MCF 10A (cell line): ENCODE results near the gene CWC27. TPM values are rescaled to one million over a fixed set of nuclear protein-coding genes. Genes with fewer than 3 reads are reported as not detected.
"Not testable (repeated sequence)": the region's sequence is repeated elsewhere in the genome, so short reads cannot be mapped to it uniquely, and the experiment has no call there.

Source experiments
- BruUV-seq: library from RNA; stranded (reverse); fragments of 400-500 nt; replicated peaks from 2 replicates; lab custom pipeline; 2021; lab: Mats Ljungman, UMichigan
- CTCF ChIA-PET: fragments of 300-600 bp; sonication (Branson Sonifier 250); formaldehyde crosslinking; extraction: SDS; loops from one replicate; lab custom pipeline; 2021; ENCODE audit warnings: antibody characterized with exemption, inconsistent platforms; lab: Yijun Ruan, JAX
- POLR2A ChIA-PET: fragments of 300-600, 350-650 bp; sonication (Branson Sonifier 250); formaldehyde crosslinking; extraction: SDS; loops from one replicate; lab custom pipeline; 2020; ENCODE audit warnings: antibody characterized with exemption, inconsistent platforms; lab: Yijun Ruan, JAX
- DNase-seq: peaks from one replicate; pipeline ENCODE4 v3.0.0-alpha.2; 2018; ENCODE audit not compliant: unreplicated experiment
- H3K27ac Mint-ChIP-seq: one replicate; pipeline ENCODE4 v1.8.0; 2022; ENCODE audit warnings: mild to moderate bottlenecking, low read depth, mixed read lengths; ENCODE audit not compliant: unreplicated experiment
- H3K27me3 Mint-ChIP-seq: one replicate; pipeline ENCODE4 v1.8.0; 2022; ENCODE audit warnings: mixed read lengths; ENCODE audit not compliant: insufficient read depth, unreplicated experiment
- H3K36me3 Mint-ChIP-seq: one replicate; pipeline ENCODE4 v1.8.0; 2022; ENCODE audit warnings: mild to moderate bottlenecking, moderate library complexity, mixed read lengths; ENCODE audit not compliant: insufficient read depth, unreplicated experiment
- H3K4me1 Mint-ChIP-seq: one replicate; pipeline ENCODE4 v1.8.0; 2022; ENCODE audit warnings: mixed read lengths; ENCODE audit not compliant: insufficient read depth, unreplicated experiment
- H3K4me3 Mint-ChIP-seq: one replicate; pipeline ENCODE4 v1.8.0; 2022; ENCODE audit warnings: mild to moderate bottlenecking, moderate library complexity, mixed read lengths; ENCODE audit not compliant: unreplicated experiment
- H3K9me3 Mint-ChIP-seq: one replicate; pipeline ENCODE4 v1.8.0; 2022; ENCODE audit warnings: mixed read lengths; ENCODE audit not compliant: unreplicated experiment
- intact Hi-C: fragments of 100-400 bp; cut with micrococcal nuclease; formaldehyde crosslinking; loops from 2 replicates; pipeline ENCODE4 v1.14.1; 2022
- total RNA-seq: library from RNA; stranded (reverse); gene quantifications from 2 replicates; pipeline ENCODE4 v1.2.3, GENCODE V29; 2022
- TF ChIP-seq, protein P1 (sequence below): fragments of 200-600 bp; IDR thresholded peaks from one replicate; pipeline ENCODE4 v1.8.0; 2022; ENCODE audit warnings: antibody characterized with exemption, mild to moderate bottlenecking; ENCODE audit not compliant: unreplicated experiment

CWC27 gene
- total RNA-seq, 1 experiment from 2014 or later = 34.2 TPM

DNA sequence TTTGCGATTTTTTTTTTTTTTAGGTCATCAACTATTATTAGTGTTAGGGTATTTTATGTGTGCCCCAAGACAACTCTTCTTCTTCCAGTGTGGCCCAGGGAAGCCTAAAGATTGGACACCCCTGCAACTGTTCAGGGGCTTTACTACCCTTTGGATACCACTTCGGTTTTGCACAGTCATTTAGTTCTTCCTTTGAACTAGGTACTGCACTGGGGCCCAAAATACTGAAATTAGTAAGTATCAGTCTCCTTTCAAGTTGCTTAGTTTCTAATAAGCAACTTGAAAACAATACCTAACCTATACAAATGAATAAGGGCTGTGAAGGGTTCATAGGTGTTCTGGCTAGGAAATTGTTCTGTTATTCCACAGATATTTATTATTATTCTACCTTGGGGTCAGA, 45.3 kb downstream of the CWC27 start:
- POLR2A ChIA-PET = no interaction called here
- intact Hi-C loops = loop anchor here (5.0 kb wide), 1 partner anchor 288 kb away; no protein-coding TSS in a partner anchor
- TF ChIP-seq, protein P1, sequence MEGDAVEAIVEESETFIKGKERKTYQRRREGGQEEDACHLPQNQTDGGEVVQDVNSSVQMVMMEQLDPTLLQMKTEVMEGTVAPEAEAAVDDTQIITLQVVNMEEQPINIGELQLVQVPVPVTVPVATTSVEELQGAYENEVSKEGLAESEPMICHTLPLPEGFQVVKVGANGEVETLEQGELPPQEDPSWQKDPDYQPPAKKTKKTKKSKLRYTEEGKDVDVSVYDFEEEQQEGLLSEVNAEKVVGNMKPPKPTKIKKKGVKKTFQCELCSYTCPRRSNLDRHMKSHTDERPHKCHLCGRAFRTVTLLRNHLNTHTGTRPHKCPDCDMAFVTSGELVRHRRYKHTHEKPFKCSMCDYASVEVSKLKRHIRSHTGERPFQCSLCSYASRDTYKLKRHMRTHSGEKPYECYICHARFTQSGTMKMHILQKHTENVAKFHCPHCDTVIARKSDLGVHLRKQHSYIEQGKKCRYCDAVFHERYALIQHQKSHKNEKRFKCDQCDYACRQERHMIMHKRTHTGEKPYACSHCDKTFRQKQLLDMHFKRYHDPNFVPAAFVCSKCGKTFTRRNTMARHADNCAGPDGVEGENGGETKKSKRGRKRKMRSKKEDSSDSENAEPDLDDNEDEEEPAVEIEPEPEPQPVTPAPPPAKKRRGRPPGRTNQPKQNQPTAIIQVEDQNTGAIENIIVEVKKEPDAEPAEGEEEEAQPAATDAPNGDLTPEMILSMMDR = no peak
- DNase-seq = no peak
- Mint-ChIP-seq H3K36me3 (peaks cover 6% of the 10 kb centered on the region), H3K4me1 (no peaks in the 10 kb centered on the region), H3K9me3 (no peaks in the 10 kb centered on the region), H3K27me3 (no peaks in the 10 kb centered on the region), H3K27ac (no peak overlapping the region), H3K4me3 (no peak overlapping the region)
- BruUV-seq = no TSS peak
- CTCF ChIA-PET = interaction anchor here (10.8 kb wide), 1 partner anchor 671 kb away, joined by 143 read pairs; the partner anchor contains the start of gene ADAMTS6

DNA sequence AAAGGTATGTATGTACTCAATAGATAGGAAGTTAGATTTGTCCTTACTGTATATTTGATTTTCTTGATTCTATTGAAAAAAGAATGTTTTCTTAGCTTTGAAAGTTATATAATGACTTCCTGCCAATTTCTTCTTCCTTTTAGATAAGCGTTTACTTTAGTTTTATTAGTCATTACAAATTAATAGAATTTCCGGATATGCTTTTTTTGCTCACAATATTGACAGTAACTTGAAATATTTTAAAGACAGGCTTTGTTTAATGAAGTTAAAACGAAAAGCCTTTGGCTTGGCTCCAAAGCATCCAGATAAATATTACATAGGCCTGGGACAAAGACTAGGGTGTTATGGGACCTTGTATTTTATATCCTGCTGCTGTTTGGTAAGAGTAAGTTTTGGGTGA, 49.5 kb downstream of the CWC27 start:
- CTCF ChIA-PET = interaction anchor here (0.6 kb wide), 1 partner anchor 532 kb away, joined by 5 read pairs; no protein-coding TSS in a partner anchor
- no peaks in the 10 kb centered on the region for H3K27me3 Mint-ChIP-seq
- H3K4me3 Mint-ChIP-seq = no peak overlapping the region
- peaks cover 11% of the 10 kb centered on the region for H3K36me3 Mint-ChIP-seq
- H3K4me1 Mint-ChIP-seq = peaks cover 5% of the 10 kb centered on the region
- no peak for DNase-seq
- TF ChIP-seq, protein P1 = no peak
- BruUV-seq = no TSS peak
- POLR2A ChIA-PET = no interaction called here
- no peaks in the 10 kb centered on the region for H3K9me3 Mint-ChIP-seq
- H3K27ac Mint-ChIP-seq = no peak overlapping the region
- intact Hi-C loops = no loop called here

- H3K9me3 Mint-ChIP-seq, BruUV-seq, H3K27ac Mint-ChIP-seq, POLR2A ChIA-PET, H3K4me3 Mint-ChIP-seq, H3K27me3 Mint-ChIP-seq, DNase-seq, CTCF ChIA-PET, intact Hi-C loops, H3K4me1 Mint-ChIP-seq: not testable (repeated sequence)
- H3K36me3 Mint-ChIP-seq = peaks cover 11% of the 10 kb centered on the region
These were observed 50.6 kb downstream of the CWC27 start for GRCh38 chr5:64819345-64819744.

DNA sequence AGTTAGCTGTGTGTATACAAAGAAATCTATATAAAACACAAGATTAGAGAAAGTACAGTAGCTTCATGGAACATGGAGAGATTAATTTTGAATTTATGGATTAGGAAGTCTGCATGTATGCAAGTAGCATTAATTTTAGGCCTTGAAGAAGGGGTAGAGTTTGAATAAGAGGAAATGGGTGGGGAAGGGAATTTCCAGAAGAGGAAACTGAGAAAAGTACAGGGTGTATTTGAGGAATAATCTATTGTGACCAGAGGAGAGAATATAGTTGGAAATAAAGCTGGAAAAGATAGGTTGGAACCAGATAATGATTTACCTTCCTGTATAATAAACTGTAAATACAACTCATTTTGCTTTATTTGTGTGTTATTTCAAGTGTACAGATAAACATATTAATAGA, 53.6 kb downstream of the CWC27 start:
- Mint-ChIP-seq H3K4me3 (no peak overlapping the region), H3K36me3 (peaks cover 6% of the 10 kb centered on the region), H3K4me1 (peaks cover 5% of the 10 kb centered on the region), H3K27ac (no peak overlapping the region), H3K9me3 (no peaks in the 10 kb centered on the region), H3K27me3 (no peaks in the 10 kb centered on the region)
- POLR2A ChIA-PET = no interaction called here
- no peak for DNase-seq
- intact Hi-C loops = no loop called here
- CTCF ChIA-PET = interaction anchor here (0.8 kb wide), 1 partner anchor 15 kb away, joined by 3 read pairs; no protein-coding TSS in a partner anchor
- TF ChIP-seq, protein P1 = no peak
- BruUV-seq = no TSS peak
